NCI-H526 (cell line): ENCODE results near the gene FNBP1.

Source experiments
- DNase-seq, 2 experiments: peaks; one replicate each; lab custom pipeline; 2025; lab: John Stamatoyannopoulos, UW

FNBP1 gene

DNA sequence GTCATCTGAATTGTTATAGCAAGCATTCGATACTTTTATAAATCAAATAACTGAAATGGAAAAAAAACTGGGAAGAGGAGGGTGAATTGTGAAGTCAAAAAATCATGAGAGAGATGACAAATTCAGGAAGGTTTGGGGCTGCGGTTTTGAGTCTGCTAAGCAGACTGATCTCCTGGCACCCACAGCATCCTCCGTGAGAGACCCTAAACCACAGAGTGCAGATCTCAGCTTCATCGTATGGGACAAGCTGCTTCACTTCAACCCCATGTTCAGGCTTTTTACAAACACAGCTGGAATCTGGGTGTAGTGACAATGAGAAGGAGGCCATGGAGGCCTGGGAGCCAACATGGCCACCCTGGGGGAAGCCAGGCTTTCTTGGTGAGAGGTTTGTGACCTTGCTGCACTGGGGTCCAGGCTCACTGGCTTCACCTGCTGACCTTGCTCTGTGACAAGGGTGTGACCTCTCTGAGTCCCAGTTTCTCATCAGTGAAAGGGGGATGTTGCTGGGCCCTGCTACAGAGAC is 188.3 kb downstream of the FNBP1 start:
- DNase-seq: no peak

DNA sequence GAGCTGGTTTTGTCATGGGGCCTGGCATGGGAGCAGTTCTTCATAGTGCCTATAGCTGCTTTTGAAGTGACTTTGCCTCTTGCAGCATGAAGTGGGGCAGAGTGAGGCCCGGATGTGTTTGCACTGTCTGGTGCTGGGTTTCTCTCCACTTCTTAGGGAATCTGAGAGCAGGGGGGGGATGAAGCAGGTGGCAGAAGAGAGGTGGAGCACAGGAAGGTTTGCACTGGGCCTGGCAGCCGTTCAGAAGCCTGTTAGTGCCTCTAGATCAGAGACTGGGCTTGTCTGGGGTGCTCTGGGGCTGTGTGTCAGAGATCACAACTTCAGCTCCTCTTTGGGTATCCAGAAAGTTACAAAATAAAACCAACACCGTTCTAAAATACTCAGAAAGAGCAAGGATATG is 189.4 kb downstream of the FNBP1 start:
- no peak for DNase-seq

DNA sequence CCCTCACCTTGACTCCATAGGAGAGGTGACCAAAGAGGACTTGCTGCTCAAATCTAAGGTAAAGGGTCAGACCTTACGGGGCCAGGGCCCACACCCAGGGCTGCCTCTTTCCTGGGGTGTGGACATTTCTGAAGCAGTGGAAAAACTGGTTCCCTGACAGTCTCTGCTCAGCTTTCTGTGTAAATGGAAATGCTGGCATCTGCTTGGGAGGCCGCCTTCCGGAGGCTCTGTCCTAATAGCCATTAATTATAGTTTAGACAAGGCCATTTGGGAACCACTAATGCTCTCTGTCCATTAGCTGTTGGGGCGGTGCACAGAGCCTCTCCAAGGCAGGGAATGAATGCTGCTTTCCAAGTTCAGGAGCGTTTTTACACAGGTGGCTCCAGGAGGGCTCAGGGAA is 190.4 kb downstream of the FNBP1 start:
- DNase-seq: no peak

DNA sequence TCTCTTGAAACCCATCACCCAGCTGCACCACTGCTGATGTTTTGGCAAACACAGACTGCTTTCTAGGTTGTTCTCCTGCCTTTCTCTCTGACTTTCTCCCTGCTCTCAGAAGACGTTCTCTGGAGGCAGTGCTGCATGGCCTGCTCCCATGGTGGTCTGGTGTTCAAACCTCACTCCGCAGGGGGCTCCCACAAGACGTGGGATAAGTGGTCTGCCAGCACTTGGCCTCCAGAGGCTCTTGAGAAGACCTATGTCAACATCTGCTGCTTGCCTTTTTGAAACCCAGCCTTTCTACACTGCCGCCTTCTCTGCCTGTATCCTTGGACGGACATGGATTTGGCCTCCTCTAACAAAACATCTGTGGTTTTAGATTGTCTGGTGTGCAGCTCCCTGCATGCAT is 191.2 kb downstream of the FNBP1 start:
- DNase-seq: no peak

DNA sequence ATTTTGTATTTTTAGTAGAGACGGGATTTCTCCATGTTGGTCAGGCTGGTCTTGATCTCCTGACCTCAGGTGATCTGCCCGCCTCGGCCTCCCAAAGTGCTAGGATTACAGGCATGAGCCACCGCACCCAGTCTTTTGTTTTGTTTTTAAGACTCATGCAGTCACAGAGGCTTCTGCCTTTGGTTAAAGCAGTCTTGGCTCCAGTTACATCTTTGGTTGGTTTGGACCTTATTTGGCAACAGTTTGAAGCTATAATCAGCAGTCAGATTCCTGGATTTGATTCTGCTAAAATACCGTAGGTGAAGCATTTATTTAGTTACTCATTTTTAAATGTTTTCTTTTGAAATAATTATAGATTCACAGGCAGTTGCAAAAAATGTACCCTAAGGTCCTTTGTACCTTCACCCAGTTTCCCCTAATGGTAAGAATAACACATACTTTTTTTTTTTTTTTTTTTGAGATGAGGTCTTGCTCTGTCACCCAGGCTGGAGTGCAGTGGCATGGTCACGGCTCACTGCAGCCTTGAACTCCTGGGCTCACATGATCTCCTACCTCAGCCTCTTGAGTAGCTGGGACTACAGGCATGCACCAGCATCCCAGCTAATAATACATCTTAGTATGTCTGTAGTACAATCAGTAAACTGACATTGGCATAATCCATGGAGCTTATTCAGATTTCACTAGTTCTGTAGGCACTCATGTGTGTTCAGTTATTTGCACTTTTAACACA is 192.0 kb downstream of the FNBP1 start:
- no peak for DNase-seq

DNA sequence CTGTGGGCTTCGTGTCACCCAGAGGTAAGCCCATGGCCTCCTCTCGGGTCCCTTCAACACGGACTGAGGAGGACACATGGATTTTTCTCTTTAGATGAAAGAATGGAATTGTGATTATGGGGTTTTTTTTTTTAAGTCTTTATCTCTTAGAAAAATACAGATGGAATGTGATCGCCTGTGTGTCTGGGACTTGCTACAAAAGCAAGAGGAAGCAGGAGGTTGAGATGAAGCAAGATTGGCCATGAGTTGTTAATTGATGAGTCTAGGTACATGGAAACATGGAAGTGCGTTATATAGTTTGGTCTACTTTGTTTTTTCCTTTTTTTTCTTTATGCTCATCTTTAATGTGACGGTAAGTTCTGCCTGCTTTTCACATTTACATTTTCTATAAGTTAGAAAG is 193.1 kb downstream of the FNBP1 start:
- DNase-seq: no peak

DNA sequence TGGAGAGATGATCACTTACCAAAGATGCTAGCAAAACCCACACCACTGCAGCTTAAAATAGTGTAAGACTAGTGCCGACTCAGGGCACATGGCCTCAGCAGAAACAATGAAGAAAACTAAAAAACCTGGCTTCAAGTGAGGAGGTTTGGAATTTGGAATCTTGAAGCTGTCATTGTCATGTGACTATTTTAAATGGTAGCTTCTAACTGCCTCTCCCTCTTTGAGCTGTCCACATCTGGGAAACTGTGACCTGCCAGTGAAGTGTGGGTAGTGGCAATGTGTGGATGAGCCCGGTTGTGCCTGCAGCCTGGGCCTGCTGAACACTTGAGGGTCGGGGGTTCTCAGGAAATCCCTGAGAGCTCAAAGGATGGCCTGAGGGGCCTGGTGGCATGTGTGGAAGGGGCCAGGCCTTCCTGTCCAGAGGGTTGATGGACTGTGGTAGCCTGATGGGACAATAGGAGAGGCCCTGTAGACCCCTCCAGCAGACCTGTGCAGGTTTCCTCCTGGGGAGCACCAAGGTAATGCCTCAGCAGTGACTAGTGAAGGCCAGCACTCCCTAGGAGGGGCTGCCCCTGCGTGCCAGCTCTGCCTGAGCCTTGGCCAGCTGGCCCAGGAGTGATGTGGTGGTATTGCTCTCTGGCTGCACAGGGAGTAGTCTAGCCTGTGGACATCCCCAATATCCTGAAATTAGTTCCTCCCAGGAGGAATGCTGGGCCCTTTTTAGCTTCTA is 194.1 kb downstream of the FNBP1 start:
- no peak for DNase-seq

DNA sequence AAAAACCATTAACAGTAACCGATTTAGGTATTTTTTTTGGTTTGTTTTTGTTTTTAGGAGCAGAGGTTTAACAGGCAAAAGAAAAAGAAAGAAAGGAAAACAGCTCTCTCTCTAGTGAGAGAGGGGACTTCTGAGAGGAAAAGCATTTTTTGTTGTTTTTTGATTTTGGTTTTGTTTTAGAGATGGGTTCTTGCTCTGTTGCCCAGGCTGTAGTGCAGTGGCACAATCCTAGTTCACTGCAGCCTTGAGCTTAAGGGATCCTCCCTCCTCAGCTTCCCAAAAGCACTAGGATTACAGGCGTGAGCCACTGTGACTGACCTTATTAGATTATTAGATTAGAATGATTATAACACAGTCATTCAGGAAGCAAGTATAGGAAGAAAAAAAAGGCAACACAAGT is 197.6 kb downstream of the FNBP1 start:
- DNase-seq: no peak

DNA sequence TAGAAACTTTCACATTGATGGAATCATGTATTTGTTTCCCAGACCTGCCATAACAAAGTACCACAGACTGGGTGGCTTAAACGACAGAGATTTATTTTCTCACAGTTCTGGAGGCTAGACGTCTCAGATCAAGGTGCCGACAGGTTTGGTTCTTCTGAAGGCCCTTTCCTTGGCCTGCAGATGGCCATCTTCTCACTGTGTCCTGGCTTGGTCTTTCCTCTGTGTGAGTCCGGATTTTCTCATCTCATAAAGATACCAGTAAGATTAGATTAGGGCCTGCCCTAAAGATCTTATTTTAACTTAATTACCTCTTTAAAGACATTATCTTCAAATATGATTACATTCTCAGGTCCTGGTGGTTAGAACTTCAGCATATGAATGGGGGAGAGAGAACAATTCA is 201.9 kb downstream of the FNBP1 start:
- DNase-seq: no peak

DNA sequence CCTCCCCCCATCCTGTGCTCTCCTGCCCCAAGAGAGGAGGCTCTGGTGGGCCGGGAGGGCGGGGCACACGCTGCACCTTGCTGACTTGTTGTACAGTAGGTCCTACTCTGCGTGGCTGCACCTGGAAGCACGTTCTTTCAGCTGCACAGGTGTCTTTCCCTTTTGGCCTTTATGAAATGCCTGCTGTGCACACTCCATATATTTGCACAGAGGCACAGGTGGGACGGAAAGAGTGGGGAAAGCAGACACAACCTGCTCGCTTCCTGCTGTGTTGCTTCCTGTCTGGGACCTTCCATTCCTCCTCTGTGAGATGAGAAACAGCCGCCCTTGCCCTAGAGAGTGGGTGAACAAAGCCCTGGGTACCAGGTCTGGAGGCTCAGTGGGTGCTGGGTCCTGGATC is 203.0 kb downstream of the FNBP1 start:
- no peak for DNase-seq

DNA sequence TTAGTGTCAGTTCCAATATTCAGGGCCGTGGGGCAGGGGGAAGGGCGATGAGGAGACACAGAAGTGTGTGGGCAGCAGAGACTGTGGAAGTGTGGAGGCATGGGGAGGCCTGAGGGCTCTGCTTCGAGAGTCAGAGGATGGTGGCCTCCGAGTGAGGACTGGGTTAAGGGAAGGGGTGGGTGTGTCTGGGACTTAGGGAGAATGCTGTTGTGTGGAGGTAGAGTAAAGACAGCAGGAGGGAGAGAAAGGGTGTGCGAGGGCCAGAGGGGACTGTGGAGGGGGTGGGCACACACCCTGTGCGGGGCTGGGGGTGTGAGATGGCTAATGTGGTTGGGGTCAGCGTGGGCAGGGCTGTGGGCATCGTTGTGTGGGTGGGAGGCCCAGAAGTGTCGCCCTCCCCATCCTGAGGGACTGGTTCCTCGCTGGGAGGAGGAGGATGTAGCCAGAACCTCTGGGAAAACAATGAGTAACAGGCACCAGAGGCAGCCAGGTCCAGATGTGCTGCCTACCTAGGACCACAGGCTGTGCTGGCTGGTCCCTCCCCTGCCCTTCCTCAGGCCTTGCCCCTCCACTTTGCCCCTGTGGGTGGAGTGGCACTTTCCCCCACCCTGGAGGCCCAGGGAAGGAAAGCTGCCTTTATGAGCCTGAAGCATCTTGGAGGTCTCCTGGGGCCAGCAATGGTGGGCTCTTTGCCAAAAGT is 203.5 kb downstream of the FNBP1 start:
- DNase-seq: no peak

DNA sequence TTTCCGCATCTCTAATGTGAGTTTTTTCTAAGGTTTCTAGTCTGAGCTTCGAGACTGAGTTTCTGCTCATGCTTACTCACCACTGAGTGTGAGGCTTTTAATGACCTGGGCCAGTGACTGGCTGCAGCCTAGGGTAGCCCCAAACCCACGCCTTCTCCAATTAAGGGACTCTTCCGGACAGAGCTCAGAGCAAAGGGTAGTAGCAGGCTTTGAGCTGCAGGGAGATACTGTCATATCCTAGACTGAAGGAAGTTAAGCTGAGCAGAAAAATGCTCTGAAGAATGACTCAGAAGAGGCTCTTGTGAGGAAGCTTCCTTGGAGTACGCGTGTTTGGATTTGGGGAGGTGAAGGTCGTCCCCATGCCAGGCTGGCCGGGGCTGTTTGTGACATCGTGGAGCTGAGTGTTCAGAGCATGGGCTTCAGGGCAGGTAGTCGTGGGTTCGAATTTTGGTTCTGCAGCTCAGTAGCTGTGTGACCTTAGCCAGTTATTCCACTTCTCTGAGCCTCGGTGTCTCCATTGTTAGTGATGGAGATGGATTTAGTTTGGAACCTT is 204.2 kb downstream of the FNBP1 start:
- no peak for DNase-seq
